Osteoblast (primary cell): Measurements from ENCODE around the gene CIITA. TPM values are rescaled to one million over a fixed set of nuclear protein-coding genes. Genes with fewer than 3 reads are reported as not detected.

Experiments
- DNase-seq: peaks from one replicate; pipeline ENCODE4 v3.0.0; 2011; ENCODE audit warnings: low spot score, mixed read lengths; ENCODE audit not compliant: insufficient read length; ENCODE audit errors: missing footprints
- H2AFZ ChIP-seq: 2 replicates; pipeline ENCODE4 v1.6.0; 2011; ENCODE audit warnings: mild to moderate bottlenecking, low read length
- H3K27ac ChIP-seq: 2 replicates; pipeline ENCODE4 v1.5.1; 2011; ENCODE audit warnings: mild to moderate bottlenecking, low read depth, low read length, moderate library complexity
- H3K27me3 ChIP-seq: 2 replicates; pipeline ENCODE4 v1.6.0; 2012; ENCODE audit warnings: mild to moderate bottlenecking, control low read depth, inconsistent platforms, low read length, moderate library complexity; ENCODE audit not compliant: insufficient read depth
- H3K36me3 ChIP-seq: 2 replicates; pipeline ENCODE4 v1.5.1; 2011; ENCODE audit warnings: mild to moderate bottlenecking, low read length, control low read depth, moderate library complexity; ENCODE audit not compliant: insufficient read depth
- H3K4me1 ChIP-seq: 2 replicates; pipeline ENCODE4 v1.5.1; 2011; ENCODE audit warnings: mild to moderate bottlenecking, low read length, control low read depth, moderate library complexity; ENCODE audit not compliant: insufficient read depth
- H3K4me2 ChIP-seq: 2 replicates; pipeline ENCODE4 v1.6.0; 2011; ENCODE audit warnings: mild to moderate bottlenecking, low read length; ENCODE audit not compliant: insufficient read depth
- H3K4me3 ChIP-seq: fragments of 200-600 bp; sonication (generic); 3 replicates; pipeline ENCODE4 v1.5.1; 2012; ENCODE audit warnings: mild to moderate bottlenecking, low read length, inconsistent platforms; ENCODE audit not compliant: insufficient read depth
- H3K79me2 ChIP-seq: 2 replicates; pipeline ENCODE4 v1.6.0; 2012; ENCODE audit warnings: mild to moderate bottlenecking, low read length, control low read depth, inconsistent platforms; ENCODE audit not compliant: insufficient read depth
- H3K9me3 ChIP-seq: 2 replicates; pipeline ENCODE4 v1.5.1; 2011; ENCODE audit warnings: low read depth, low read length, control low read depth
- H4K20me1 ChIP-seq: 2 replicates; pipeline ENCODE4 v1.6.0; 2012; ENCODE audit warnings: mild to moderate bottlenecking, low read length, control low read depth; ENCODE audit not compliant: insufficient read depth
- CTCF ChIP-seq: IDR thresholded peaks from 2 replicates; pipeline ENCODE4 v1.5.1; 2011; ENCODE audit warnings: mild to moderate bottlenecking, low read depth, low read length, moderate library complexity; ENCODE audit errors: extremely low read depth
- total RNA-seq: library from RNA; depleted of rRNA; stranded (reverse); fragments of >200 nt; gene quantifications from 2 replicates; pipeline ENCODE4 v1.2.3, GENCODE V29; 2012

Gene CIITA
- total RNA-seq, 1 donor = 2.5 TPM

- no peak overlapping the region for H2AFZ ChIP-seq
- H3K4me3 ChIP-seq = no peak overlapping the region
- no peaks in the 10 kb centered on the region for H4K20me1 ChIP-seq
- no peak for DNase-seq
- TF ChIP-seq CTCF = no peak
- no peak overlapping the region for H3K27ac ChIP-seq
- H3K4me2 ChIP-seq = no peak overlapping the region
- H3K36me3 ChIP-seq = no peaks in the 10 kb centered on the region
- H3K9me3 ChIP-seq = no peaks in the 10 kb centered on the region
- H3K27me3 ChIP-seq = peaks cover 8% of the 10 kb centered on the region
- no peaks in the 10 kb centered on the region for H3K79me2 ChIP-seq
- no peaks in the 10 kb centered on the region for H3K4me1 ChIP-seq
These were observed 26.5 kb upstream of the CIITA start for GRCh38 chr16:10850478-10850850.

- no peaks in the 10 kb centered on the region for H4K20me1 ChIP-seq
- H3K4me2 ChIP-seq = no peak overlapping the region
- H3K9me3 ChIP-seq = no peaks in the 10 kb centered on the region
- H3K4me3 ChIP-seq = no peak overlapping the region
- no peaks in the 10 kb centered on the region for H3K79me2 ChIP-seq
- no peaks in the 10 kb centered on the region for H3K4me1 ChIP-seq
- no peak overlapping the region for H2AFZ ChIP-seq
- H3K27ac ChIP-seq = no peak overlapping the region
- no peak for DNase-seq
- H3K27me3 ChIP-seq = peaks cover 8% of the 10 kb centered on the region
- TF ChIP-seq CTCF = no peak
- H3K36me3 ChIP-seq = no peaks in the 10 kb centered on the region
These were observed 25.5 kb upstream of the CIITA start for GRCh38 chr16:10851512-10851911.

- Histone ChIP-seq H3K4me2 (no peak overlapping the region), H2AFZ (no peak overlapping the region), H4K20me1 (no peaks in the 10 kb centered on the region), H3K4me3 (no peak overlapping the region), H3K79me2 (no peaks in the 10 kb centered on the region), H3K27ac (no peak overlapping the region), H3K27me3 (peaks cover 2% of the 10 kb centered on the region), H3K4me1 (no peaks in the 10 kb centered on the region), H3K36me3 (no peaks in the 10 kb centered on the region), H3K9me3 (no peaks in the 10 kb centered on the region)
- no peak for TF ChIP-seq CTCF
- no peak for DNase-seq
These were observed 24.7 kb upstream of the CIITA start for GRCh38 chr16:10852286-10852685.

- Histone ChIP-seq H3K9me3 (no peaks in the 10 kb centered on the region), H3K36me3 (no peaks in the 10 kb centered on the region), H3K4me3 (no peak overlapping the region), H3K27ac (no peak overlapping the region), H4K20me1 (no peaks in the 10 kb centered on the region), H3K79me2 (no peaks in the 10 kb centered on the region), H3K4me2 (no peak overlapping the region), H3K27me3 (no peaks in the 10 kb centered on the region), H2AFZ (no peak overlapping the region), H3K4me1 (no peaks in the 10 kb centered on the region)
- no peak for DNase-seq
- TF ChIP-seq CTCF = no peak
These were observed 24.1 kb upstream of the CIITA start for GRCh38 chr16:10852948-10853347.
